ENCODE measurements around the gene BATF3.
"Not testable (repeated sequence)": the region's sequence is repeated elsewhere in the genome, so short reads cannot be mapped to it uniquely, and the experiment has no call there.

BATF3 gene

DNA sequence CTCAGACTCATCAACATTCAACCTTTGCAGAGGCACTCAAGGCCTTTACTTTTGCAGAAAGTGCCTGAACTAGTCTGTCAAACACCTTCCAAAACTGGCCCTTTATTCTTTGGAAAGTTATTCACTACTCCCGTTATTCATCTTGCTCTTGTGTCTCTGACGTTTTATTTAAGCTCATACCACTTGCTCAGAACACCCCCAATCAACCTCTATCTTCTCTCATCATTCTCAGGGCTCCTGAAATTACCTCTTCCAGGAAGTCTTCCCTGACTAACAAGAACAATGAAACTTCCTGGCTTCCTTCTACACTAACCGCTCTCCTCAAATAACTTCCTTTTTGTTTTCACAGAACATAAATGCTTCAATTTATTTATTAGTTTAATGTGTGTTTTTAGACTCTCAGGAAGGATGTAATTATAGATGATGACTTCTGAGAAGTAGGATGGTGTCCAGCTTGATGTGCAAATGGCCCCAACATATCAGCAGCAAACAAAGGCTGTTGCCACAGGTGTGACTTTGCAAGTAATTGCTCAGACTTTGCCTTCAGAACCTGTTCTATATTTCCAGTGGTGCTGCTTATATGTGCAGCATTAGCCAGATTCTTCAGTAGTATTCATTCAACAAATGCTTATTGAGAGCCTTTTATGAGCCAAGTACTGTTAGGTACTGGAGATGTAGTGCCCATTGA, 22.8 kb upstream of the BATF3 start:
- Histone ChIP-seq H3K27me3 (ENCODE audit: control insufficient read depth, insufficient read depth, low read length) (no peaks in the 10 kb centered on the region), H3K4me3 (ENCODE audit: low read depth, low read length) (no peak overlapping the region), H3K9me3 (ENCODE audit: control insufficient read depth, insufficient read depth, low read length) (peaks cover 4% of the 10 kb centered on the region), H3K9ac (ENCODE audit: low read depth, low read length) (no peak overlapping the region), H3K4me1 (ENCODE audit: control insufficient read depth, insufficient read depth, low read length) (no peaks in the 10 kb centered on the region), H3K36me3 (ENCODE audit: control insufficient read depth, insufficient read depth, low read length) (peaks cover 2% of the 10 kb centered on the region)

GRCh38 chr1:212721388-212722247, 22.0 kb upstream of the BATF3 start:
- peaks cover 4% of the 10 kb centered on the region for H3K9me3 ChIP-seq (ENCODE audit: control insufficient read depth, insufficient read depth, low read length)
- H3K4me3 ChIP-seq (ENCODE audit: low read depth, low read length) = no peak overlapping the region
- H3K36me3 ChIP-seq (ENCODE audit: control insufficient read depth, insufficient read depth, low read length) = peaks cover 1% of the 10 kb centered on the region
- no peaks in the 10 kb centered on the region for H3K4me1 ChIP-seq (ENCODE audit: control insufficient read depth, insufficient read depth, low read length)
- H3K27me3 ChIP-seq (ENCODE audit: control insufficient read depth, insufficient read depth, low read length) = no peaks in the 10 kb centered on the region
- no peak overlapping the region for H3K9ac ChIP-seq (ENCODE audit: low read depth, low read length)

DNA sequence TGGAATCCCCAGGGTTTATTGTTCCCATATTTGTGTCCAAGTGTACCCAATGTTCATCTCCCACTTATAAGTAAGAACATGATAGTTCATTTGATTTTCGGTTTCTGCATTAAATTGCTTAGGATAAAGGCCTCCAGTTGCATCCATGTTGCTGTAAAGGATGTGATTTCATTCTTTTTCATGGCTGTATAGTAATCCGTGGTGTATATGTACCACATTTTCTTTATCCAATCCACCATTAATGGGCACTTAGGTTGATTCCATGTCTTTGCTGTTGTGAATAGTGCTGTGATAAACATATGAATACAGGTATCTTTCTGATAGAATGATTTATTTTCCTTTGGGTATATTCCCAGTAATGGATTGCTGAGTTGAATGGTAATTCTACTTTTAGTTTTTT, 20.0 kb upstream of the BATF3 start:
- H3K9me3 ChIP-seq (ENCODE audit: control insufficient read depth, insufficient read depth, low read length) = no peaks in the 10 kb centered on the region
- H3K4me1 ChIP-seq (ENCODE audit: control insufficient read depth, insufficient read depth, low read length) = no peaks in the 10 kb centered on the region
- H3K4me3 ChIP-seq (ENCODE audit: low read depth, low read length) = no peak overlapping the region
- no peaks in the 10 kb centered on the region for H3K36me3 ChIP-seq (ENCODE audit: control insufficient read depth, insufficient read depth, low read length)
- no peaks in the 10 kb centered on the region for H3K27me3 ChIP-seq (ENCODE audit: control insufficient read depth, insufficient read depth, low read length)
- no peak overlapping the region for H3K9ac ChIP-seq (ENCODE audit: low read depth, low read length)

GRCh38 chr1:212718499-212718898, 18.9 kb upstream of the BATF3 start:
- Histone ChIP-seq H3K9me3 (ENCODE audit: control insufficient read depth, insufficient read depth, low read length) (no peaks in the 10 kb centered on the region), H3K9ac (ENCODE audit: low read depth, low read length) (no peak overlapping the region), H3K36me3 (ENCODE audit: control insufficient read depth, insufficient read depth, low read length) (no peaks in the 10 kb centered on the region), H3K27me3 (ENCODE audit: control insufficient read depth, insufficient read depth, low read length) (no peaks in the 10 kb centered on the region), H3K4me3 (ENCODE audit: low read depth, low read length) (no peak overlapping the region), H3K4me1 (ENCODE audit: control insufficient read depth, insufficient read depth, low read length) (no peaks in the 10 kb centered on the region)

DNA sequence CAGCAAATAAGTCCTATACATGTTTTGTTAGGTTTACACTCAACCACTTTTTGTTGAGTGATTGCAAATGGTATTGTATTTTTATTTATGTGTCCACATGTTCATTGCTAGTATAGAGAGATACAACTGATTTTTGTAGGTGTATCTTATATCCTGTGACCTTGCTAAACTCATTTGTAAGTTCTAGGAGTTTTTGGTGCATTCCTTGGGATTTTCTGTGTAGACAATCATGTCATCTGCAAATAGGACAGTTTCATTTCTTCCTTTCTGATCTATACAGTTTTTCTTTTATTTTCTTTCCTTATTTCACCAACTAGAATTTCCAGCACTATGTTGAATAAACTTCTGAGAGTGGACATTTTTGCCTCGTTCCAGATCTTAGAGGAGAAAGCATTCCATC, 16.5 kb upstream of the BATF3 start:
- H3K36me3 ChIP-seq (ENCODE audit: control insufficient read depth, insufficient read depth, low read length) = no peaks in the 10 kb centered on the region
- H3K9me3 ChIP-seq (ENCODE audit: control insufficient read depth, insufficient read depth, low read length) = no peaks in the 10 kb centered on the region
- no peak overlapping the region for H3K9ac ChIP-seq (ENCODE audit: low read depth, low read length)
- no peaks in the 10 kb centered on the region for H3K27me3 ChIP-seq (ENCODE audit: control insufficient read depth, insufficient read depth, low read length)
- H3K4me3 ChIP-seq (ENCODE audit: low read depth, low read length) = no peak overlapping the region
- H3K4me1 ChIP-seq (ENCODE audit: control insufficient read depth, insufficient read depth, low read length) = no peaks in the 10 kb centered on the region

DNA sequence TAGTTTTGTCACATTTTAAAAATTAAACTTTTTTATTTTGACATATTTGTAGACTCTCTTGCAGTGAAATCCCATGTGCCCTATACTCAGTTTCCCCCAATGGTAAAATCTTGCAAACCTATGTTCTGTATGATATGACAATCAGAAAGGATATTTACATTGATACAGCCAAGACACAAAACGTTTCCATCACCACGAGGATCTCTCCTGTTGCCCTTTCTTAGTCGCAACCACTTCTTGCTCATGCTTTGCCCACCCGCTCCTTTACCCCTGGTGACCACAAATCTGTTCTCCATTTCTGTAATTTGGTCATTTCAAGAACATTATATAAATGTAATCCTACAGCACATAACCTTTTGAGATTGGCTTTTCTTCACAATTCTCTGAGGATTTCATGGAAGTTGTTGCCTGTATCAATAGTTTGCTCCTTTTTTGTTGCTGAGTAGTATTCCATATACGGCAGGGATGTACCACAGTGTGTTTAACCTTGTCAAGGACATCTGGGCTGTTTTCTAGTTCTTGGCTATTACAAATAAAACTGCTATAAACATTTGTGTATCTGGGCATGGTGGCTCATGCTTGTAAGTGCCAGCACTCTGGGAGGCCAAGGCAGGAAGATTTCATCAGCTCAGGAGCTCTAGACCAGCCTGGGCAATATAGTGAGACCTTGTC, 14.0 kb upstream of the BATF3 start:
- no peak overlapping the region for H3K4me3 ChIP-seq (ENCODE audit: low read depth, low read length)
- H3K9me3 ChIP-seq (ENCODE audit: control insufficient read depth, insufficient read depth, low read length) = no peaks in the 10 kb centered on the region
- H3K4me1 ChIP-seq (ENCODE audit: control insufficient read depth, insufficient read depth, low read length) = no peaks in the 10 kb centered on the region
- no peak overlapping the region for H3K9ac ChIP-seq (ENCODE audit: low read depth, low read length)
- H3K27me3 ChIP-seq (ENCODE audit: control insufficient read depth, insufficient read depth, low read length) = no peaks in the 10 kb centered on the region
- H3K36me3 ChIP-seq (ENCODE audit: control insufficient read depth, insufficient read depth, low read length) = no peaks in the 10 kb centered on the region

DNA sequence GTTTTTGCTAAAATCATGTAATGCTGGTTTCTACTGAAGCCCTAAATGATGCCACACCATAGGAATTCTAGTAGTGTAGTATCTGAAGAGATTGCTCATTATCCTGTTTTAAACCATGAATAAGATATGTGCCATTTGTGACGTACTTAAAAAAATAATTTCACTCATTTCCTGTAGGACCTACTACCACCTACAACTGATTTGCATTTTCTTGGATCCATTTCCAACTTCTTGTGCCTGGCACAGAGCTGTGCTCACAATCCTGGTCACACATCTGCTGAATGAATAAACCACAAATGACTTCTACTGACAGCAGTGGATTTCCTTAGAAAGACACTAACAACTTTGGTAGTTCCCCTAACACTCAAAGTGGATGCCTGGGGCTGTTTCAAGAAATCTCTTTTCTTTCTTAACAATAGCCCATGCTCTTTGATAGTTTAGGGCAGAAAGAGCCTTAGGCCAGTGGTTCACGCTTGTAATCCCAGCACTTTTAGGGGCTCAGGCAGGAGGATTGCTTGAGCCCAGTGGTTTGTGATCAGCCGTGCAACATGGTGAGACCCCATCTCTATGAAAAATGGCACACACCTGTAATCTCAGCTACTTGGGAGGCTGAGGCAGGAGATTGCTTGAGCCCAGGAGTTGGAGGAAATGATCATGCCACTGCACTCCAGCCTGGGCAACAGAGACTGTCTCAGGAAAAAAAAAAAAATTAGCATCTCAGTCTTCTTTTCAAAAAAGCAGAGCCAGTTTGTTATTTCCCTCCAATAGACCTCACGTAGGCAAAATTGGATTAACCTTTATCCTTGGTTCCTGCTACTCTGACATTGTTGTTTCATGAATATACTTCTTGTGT, 13.0 kb upstream of the BATF3 start:
- H3K27me3 ChIP-seq (ENCODE audit: control insufficient read depth, insufficient read depth, low read length) = no peaks in the 10 kb centered on the region
- H3K36me3 ChIP-seq (ENCODE audit: control insufficient read depth, insufficient read depth, low read length) = no peaks in the 10 kb centered on the region
- no peaks in the 10 kb centered on the region for H3K4me1 ChIP-seq (ENCODE audit: control insufficient read depth, insufficient read depth, low read length)
- no peak overlapping the region for H3K4me3 ChIP-seq (ENCODE audit: low read depth, low read length)
- H3K9me3 ChIP-seq (ENCODE audit: control insufficient read depth, insufficient read depth, low read length) = no peaks in the 10 kb centered on the region
- H3K9ac ChIP-seq (ENCODE audit: low read depth, low read length) = no peak overlapping the region

GRCh38 chr1:212711974-212712373, 12.3 kb upstream of the BATF3 start:
- H3K9me3 ChIP-seq (ENCODE audit: control insufficient read depth, insufficient read depth, low read length); H3K4me1 ChIP-seq (ENCODE audit: control insufficient read depth, insufficient read depth, low read length); H3K9ac ChIP-seq (ENCODE audit: low read depth, low read length); H3K27me3 ChIP-seq (ENCODE audit: control insufficient read depth, insufficient read depth, low read length); H3K36me3 ChIP-seq (ENCODE audit: control insufficient read depth, insufficient read depth, low read length); H3K4me3 ChIP-seq (ENCODE audit: low read depth, low read length): not testable (repeated sequence)

DNA sequence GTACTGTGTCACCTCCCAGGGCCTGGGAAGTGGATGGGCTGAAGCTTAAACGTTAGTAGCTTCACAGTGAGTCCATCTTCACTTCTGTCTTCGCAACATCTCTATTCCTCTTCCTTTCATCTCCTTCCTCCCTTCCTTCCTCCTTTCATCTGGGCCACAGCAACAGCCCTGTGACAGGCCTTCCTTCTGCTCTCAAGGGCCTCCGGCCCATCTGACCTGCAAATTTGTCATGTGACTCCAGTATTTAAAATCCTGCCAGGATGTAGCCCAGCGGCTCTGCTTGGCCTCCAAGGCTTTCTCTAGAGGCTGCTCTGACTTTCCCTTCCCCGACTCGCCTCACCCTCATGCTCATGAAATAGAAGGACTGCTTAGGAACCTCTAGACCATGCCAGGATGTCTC, 10.9 kb upstream of the BATF3 start:
- Histone ChIP-seq H3K9me3 (ENCODE audit: control insufficient read depth, insufficient read depth, low read length) (no peaks in the 10 kb centered on the region), H3K4me3 (ENCODE audit: low read depth, low read length) (no peak overlapping the region), H3K4me1 (ENCODE audit: control insufficient read depth, insufficient read depth, low read length) (no peaks in the 10 kb centered on the region), H3K27me3 (ENCODE audit: control insufficient read depth, insufficient read depth, low read length) (no peaks in the 10 kb centered on the region), H3K9ac (ENCODE audit: low read depth, low read length) (peak overlapping the region; percentile 13), H3K36me3 (ENCODE audit: control insufficient read depth, insufficient read depth, low read length) (no peaks in the 10 kb centered on the region)

DNA sequence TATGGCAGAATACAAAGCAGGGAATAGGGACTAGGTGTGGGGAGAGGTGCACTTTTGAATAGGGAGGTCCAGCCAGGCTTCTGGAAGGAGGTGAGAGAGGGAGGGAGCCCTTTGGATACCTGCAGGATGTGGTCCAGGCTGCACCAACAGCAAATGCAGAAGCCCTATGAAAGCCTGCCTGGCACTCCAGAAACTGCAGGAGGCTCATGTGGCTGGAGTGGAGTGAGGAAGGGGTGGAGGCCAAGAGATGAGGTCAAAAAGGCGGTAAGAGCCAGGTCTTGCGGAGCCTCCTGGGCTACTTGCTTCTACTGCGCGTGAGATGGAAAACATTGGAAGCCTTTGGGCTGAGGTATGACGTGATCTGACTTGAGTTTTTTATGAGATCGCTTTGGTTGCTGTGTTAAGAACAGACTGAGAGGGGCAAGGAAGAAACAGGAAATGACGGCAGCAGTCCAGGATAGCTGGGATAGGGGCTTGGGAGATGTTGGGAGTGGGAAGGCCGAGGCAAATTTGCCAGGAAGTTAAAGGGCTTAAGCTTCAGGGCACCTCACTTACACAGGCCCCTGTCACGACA, 4.4 kb upstream of the BATF3 start:
- Histone ChIP-seq H3K27me3 (ENCODE audit: control insufficient read depth, insufficient read depth, low read length) (peaks cover 46% of the 10 kb centered on the region), H3K36me3 (ENCODE audit: control insufficient read depth, insufficient read depth, low read length) (no peaks in the 10 kb centered on the region)

GRCh38 chr1:212702672-212703071, 3.0 kb upstream of the BATF3 start:
- H3K27me3 ChIP-seq (ENCODE audit: control insufficient read depth, insufficient read depth, low read length) = peaks cover 60% of the 10 kb centered on the region
- H3K36me3 ChIP-seq (ENCODE audit: control insufficient read depth, insufficient read depth, low read length) = no peaks in the 10 kb centered on the region
- H3K4me1 ChIP-seq (ENCODE audit: control insufficient read depth, insufficient read depth, low read length) = no peaks in the 10 kb centered on the region
- no peak overlapping the region for H3K4me3 ChIP-seq (ENCODE audit: low read depth, low read length)
- no peak overlapping the region for H3K9ac ChIP-seq (ENCODE audit: low read depth, low read length)
- H3K9me3 ChIP-seq (ENCODE audit: control insufficient read depth, insufficient read depth, low read length) = no peaks in the 10 kb centered on the region

More for the DNA sequence above, 4.4 kb upstream of the BATF3 start:
- no peaks in the 10 kb centered on the region for H3K9me3 ChIP-seq (ENCODE audit: control insufficient read depth, insufficient read depth, low read length)
- H3K4me3 ChIP-seq (ENCODE audit: low read depth, low read length) = no peak overlapping the region
- H3K9ac ChIP-seq (ENCODE audit: low read depth, low read length) = no peak overlapping the region
- no peaks in the 10 kb centered on the region for H3K4me1 ChIP-seq (ENCODE audit: control insufficient read depth, insufficient read depth, low read length)
